DOHH2 (cell line): ENCODE results near the gene LPIN3.

Experiments used
- H3F3A ChIP-seq: fragments of 200-600 bp; sonication (generic), shearing (Covaris generic); 2 replicates; pipeline ENCODE4 v1.6.0; 2016; ENCODE audit warnings: antibody characterized with exemption, mild to moderate bottlenecking; ENCODE audit not compliant: control insufficient read depth, insufficient read depth
- H3K27ac ChIP-seq: fragments of 200-600 bp; sonication (generic); 2 replicates; pipeline ENCODE4 v1.5.1; 2014; ENCODE audit warnings: low read depth, mild to moderate bottlenecking, low read length, moderate library complexity
- H3K27me3 ChIP-seq: fragments of 200-600 bp; sonication (generic); 2 replicates; pipeline ENCODE4 v1.6.1; 2014; ENCODE audit warnings: mild to moderate bottlenecking, low read length, mixed read lengths; ENCODE audit not compliant: control insufficient read depth
- H3K36me3 ChIP-seq: fragments of 200-600 bp; sonication (generic); 2 replicates; pipeline ENCODE4 v1.6.1; 2014; ENCODE audit warnings: mild to moderate bottlenecking, low read length, moderate library complexity, mixed read lengths; ENCODE audit not compliant: control insufficient read depth
- H3K4me1 ChIP-seq: fragments of 200-600 bp; sonication (generic); 2 replicates; pipeline ENCODE4 v1.6.1; 2014; ENCODE audit warnings: mild to moderate bottlenecking, low read length, mixed read lengths; ENCODE audit not compliant: control insufficient read depth
- H3K4me2 ChIP-seq: fragments of 200-600 bp; sonication (generic); 2 replicates; pipeline ENCODE4 v1.6.0; 2014; ENCODE audit warnings: mild to moderate bottlenecking, low read length, moderate library complexity
- H3K4me3 ChIP-seq: fragments of 200-600 bp; sonication (generic); 2 replicates; pipeline ENCODE4 v1.5.1; 2014; ENCODE audit warnings: mild to moderate bottlenecking, low read length, mixed read lengths
- H3K79me2 ChIP-seq: fragments of 200-600 bp; sonication (generic); 2 replicates; pipeline ENCODE4 v1.6.1; 2014; ENCODE audit warnings: mild to moderate bottlenecking, low read length, mixed read lengths; ENCODE audit not compliant: control insufficient read depth
- H3K9me2 ChIP-seq: fragments of 200-600 bp; sonication (generic); replicated peaks from 2 replicates; pipeline ENCODE4 v1.6.1; 2014; ENCODE audit warnings: mild to moderate bottlenecking, low read length, mixed read lengths; ENCODE audit not compliant: control insufficient read depth
- H3K9me3 ChIP-seq: fragments of 200-600 bp; sonication (generic); 2 replicates; pipeline ENCODE4 v1.6.1; 2014; ENCODE audit warnings: antibody characterized with exemption, low read length, mixed read lengths; ENCODE audit not compliant: control insufficient read depth, insufficient read depth
- H4K20me1 ChIP-seq: fragments of 200-600 bp; sonication (generic); 2 replicates; pipeline ENCODE4 v1.6.0; 2014; ENCODE audit warnings: low read depth, mild to moderate bottlenecking, antibody characterized with exemption, low read length, moderate library complexity; ENCODE audit not compliant: control insufficient read depth, insufficient read depth
- EZH2phosphoT487 ChIP-seq: fragments of 200-600 bp; sonication (generic); IDR thresholded peaks from 2 replicates; pipeline ENCODE4 v1.6.1; 2017; ENCODE audit warnings: borderline replicate concordance, mild to moderate bottlenecking, antibody characterized with exemption, low read length, moderate library complexity, mixed read lengths
- TF ChIP-seq, protein P1 (sequence below): fragments of 200-600 bp; sonication (generic); IDR thresholded peaks from one replicate; pipeline ENCODE4 v1.5.1; 2014; ENCODE audit warnings: antibody characterized with exemption, mild to moderate bottlenecking, low read depth, low read length; ENCODE audit not compliant: poor library complexity, severe bottlenecking

Gene LPIN3

DNA sequence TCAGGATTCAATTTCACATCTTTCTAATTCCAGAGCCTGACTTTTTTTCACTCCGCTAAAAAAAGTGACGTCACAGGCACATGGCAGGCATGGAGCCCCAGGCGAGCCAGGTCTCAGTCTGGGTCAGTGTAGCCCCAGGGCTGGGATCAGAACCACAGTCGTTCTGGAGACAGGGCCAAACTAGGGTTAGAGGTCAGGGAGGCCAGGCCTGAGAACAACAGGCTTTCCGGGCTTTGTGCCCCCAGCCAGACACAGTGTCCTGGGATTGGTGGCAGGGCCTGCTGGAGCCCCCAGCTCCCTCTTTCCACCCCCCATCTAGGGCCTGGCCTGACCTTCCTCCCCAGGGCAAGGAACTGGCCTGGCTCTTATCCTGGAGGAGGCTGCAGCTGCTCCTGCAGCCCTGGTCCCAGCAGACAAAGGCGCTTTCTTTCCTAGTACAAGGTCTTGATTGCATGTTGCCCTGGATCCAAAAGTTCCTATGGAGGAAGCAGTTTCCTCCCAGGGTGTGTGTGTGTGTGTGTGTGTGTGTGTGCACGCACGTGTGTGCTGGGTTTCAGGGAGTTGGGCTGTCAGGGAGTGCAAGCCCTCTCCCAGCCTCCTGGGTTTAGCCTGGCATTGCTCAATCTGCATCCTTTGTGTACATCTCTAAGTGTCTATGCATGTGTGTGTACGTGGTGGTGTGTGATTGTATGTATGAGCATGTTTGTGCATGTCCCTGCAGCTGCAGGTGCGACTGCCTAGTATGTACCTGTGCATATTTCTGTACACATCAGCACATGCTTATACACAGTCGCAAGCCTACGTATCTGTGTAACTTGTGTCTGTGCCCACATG, 52.5 kb downstream of the LPIN3 start:
- no peaks in the 10 kb centered on the region for H3K4me1 ChIP-seq
- no peak overlapping the region for H3K4me3 ChIP-seq
- H3K4me2 ChIP-seq, result no peak overlapping the region
- no peaks in the 10 kb centered on the region for H3K79me2 ChIP-seq
- H4K20me1 ChIP-seq, result no peaks in the 10 kb centered on the region
- no peaks in the 10 kb centered on the region for H3K36me3 ChIP-seq
- no peaks in the 10 kb centered on the region for H3K9me2 ChIP-seq
- H3F3A ChIP-seq, result no peaks in the 10 kb centered on the region
- TF ChIP-seq EZH2phosphoT487, result no peak
- TF ChIP-seq, protein P1, sequence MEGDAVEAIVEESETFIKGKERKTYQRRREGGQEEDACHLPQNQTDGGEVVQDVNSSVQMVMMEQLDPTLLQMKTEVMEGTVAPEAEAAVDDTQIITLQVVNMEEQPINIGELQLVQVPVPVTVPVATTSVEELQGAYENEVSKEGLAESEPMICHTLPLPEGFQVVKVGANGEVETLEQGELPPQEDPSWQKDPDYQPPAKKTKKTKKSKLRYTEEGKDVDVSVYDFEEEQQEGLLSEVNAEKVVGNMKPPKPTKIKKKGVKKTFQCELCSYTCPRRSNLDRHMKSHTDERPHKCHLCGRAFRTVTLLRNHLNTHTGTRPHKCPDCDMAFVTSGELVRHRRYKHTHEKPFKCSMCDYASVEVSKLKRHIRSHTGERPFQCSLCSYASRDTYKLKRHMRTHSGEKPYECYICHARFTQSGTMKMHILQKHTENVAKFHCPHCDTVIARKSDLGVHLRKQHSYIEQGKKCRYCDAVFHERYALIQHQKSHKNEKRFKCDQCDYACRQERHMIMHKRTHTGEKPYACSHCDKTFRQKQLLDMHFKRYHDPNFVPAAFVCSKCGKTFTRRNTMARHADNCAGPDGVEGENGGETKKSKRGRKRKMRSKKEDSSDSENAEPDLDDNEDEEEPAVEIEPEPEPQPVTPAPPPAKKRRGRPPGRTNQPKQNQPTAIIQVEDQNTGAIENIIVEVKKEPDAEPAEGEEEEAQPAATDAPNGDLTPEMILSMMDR, result no peak
- H3K27ac ChIP-seq, result no peak overlapping the region
- H3K27me3 ChIP-seq, result no peaks in the 10 kb centered on the region
- no peaks in the 10 kb centered on the region for H3K9me3 ChIP-seq

- Histone ChIP-seq H3K9me2 (no peaks in the 10 kb centered on the region), H3K4me2 (no peak overlapping the region), H3K36me3 (no peaks in the 10 kb centered on the region), H3K27me3 (no peaks in the 10 kb centered on the region), H4K20me1 (no peaks in the 10 kb centered on the region), H3K27ac (no peak overlapping the region), H3K79me2 (no peaks in the 10 kb centered on the region), H3K9me3 (no peaks in the 10 kb centered on the region), H3K4me3 (no peak overlapping the region), H3F3A (no peaks in the 10 kb centered on the region), H3K4me1 (no peaks in the 10 kb centered on the region)
- TF ChIP-seq, protein P1, result no peak
- no peak for TF ChIP-seq EZH2phosphoT487
Observed at GRCh38 chr20:41393705-41394066, 53.1 kb downstream of the LPIN3 start.

DNA sequence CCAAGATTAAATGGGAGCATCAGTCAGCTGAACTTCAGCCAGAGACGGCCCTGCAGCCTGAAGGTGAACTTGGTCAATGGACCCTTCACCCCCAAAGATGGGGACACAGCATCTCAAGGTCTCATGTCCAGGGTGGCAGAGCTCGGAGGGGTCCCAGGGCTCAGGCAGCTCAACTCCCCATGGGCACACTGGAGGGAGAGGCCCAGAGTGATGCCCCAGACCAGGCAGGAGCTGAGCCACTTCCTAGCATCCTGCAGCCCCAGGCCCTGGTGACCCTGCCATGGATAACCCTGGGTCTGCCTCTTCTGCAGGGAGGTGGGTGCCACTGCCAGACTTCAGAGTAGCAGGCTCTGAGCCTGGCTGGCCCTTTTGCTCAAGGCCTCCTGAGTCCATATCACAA, 53.5 kb downstream of the LPIN3 start:
- Histone ChIP-seq H3K9me3 (no peaks in the 10 kb centered on the region), H3K4me3 (no peak overlapping the region), H3K27me3 (no peaks in the 10 kb centered on the region), H4K20me1 (no peaks in the 10 kb centered on the region), H3K9me2 (no peaks in the 10 kb centered on the region), H3F3A (no peaks in the 10 kb centered on the region), H3K36me3 (no peaks in the 10 kb centered on the region), H3K79me2 (no peaks in the 10 kb centered on the region), H3K4me2 (no peak overlapping the region), H3K4me1 (no peaks in the 10 kb centered on the region), H3K27ac (no peak overlapping the region)
- TF ChIP-seq, protein P1, result no peak
- no peak for TF ChIP-seq EZH2phosphoT487
